Measurements from ENCODE around the gene RASGEF1C.

The RASGEF1C gene

GRCh38 chr5:180105827-180106312 is 103.1 kb downstream of the RASGEF1C start:
- no peak for TF ChIP-seq CTCF (IDR thresholded peaks at IDR 0.05; ENCODE audit: low read depth, low read length)
- no peak overlapping the region for H3K4me3 ChIP-seq (replicated peaks in 1 of 2; ENCODE audit: low read depth in 2 of 2, low read length in 2 of 2)
- peak in 1 of 2 donors; percentile 71 for DNase-seq (ENCODE audit: low read depth in 2 of 2)

GRCh38 chr5:180104168-180104530 is 104.9 kb downstream of the RASGEF1C start:
- DNase-seq (ENCODE audit: low read depth in 2 of 2), result no peak
- TF ChIP-seq CTCF (IDR thresholded peaks at IDR 0.05; ENCODE audit: low read depth, low read length), result no peak
- H3K4me3 ChIP-seq (replicated peaks in 1 of 2; ENCODE audit: low read depth in 2 of 2, low read length in 2 of 2), result no peak overlapping the region

- TF ChIP-seq CTCF (IDR thresholded peaks at IDR 0.05; ENCODE audit: low read depth, low read length), result no peak
- no peak overlapping the region for H3K4me3 ChIP-seq (replicated peaks in 1 of 2; ENCODE audit: low read depth in 2 of 2, low read length in 2 of 2)
- DNase-seq (ENCODE audit: low read depth in 2 of 2), result no peak
These were observed 105.4 kb downstream of the RASGEF1C start for GRCh38 chr5:180103487-180104167.

GRCh38 chr5:180102636-180103035 is 106.4 kb downstream of the RASGEF1C start:
- no peak overlapping the region for H3K4me3 ChIP-seq (replicated peaks in 1 of 2; ENCODE audit: low read depth in 2 of 2, low read length in 2 of 2)
- no peak for TF ChIP-seq CTCF (IDR thresholded peaks at IDR 0.05; ENCODE audit: low read depth, low read length)
- DNase-seq (ENCODE audit: low read depth in 2 of 2), result no peak

- H3K4me3 ChIP-seq (replicated peaks in 1 of 2; ENCODE audit: low read depth in 2 of 2, low read length in 2 of 2), result no peak overlapping the region
- DNase-seq (ENCODE audit: low read depth in 2 of 2), result no peak
- no peak for TF ChIP-seq CTCF (IDR thresholded peaks at IDR 0.05; ENCODE audit: low read depth, low read length)
These were observed 107.4 kb downstream of the RASGEF1C start for GRCh38 chr5:180101451-180102105.

- TF ChIP-seq CTCF (IDR thresholded peaks at IDR 0.05; ENCODE audit: low read depth, low read length), result no peak
- no peak overlapping the region for H3K4me3 ChIP-seq (replicated peaks in 1 of 2; ENCODE audit: low read depth in 2 of 2, low read length in 2 of 2)
- no peak for DNase-seq (ENCODE audit: low read depth in 2 of 2)
These were observed 108.2 kb downstream of the RASGEF1C start for GRCh38 chr5:180100621-180101450.

All from cardiac fibroblast (primary cell).